Measurements from ENCODE around the gene OR12D1. TPM values are rescaled to one million over a fixed set of nuclear protein-coding genes. Genes with fewer than 3 reads are reported as not detected.

The OR12D1 gene
- total and polyA plus RNA-seq, 2 of the 4 experiments (the other 2 are of a cell fraction) = not detected

- Histone ChIP-seq H4K20me1 (ENCODE audit: insufficient read depth, low read length) (no peaks in the 10 kb centered on the region), H2AK5ac (ENCODE audit: low read depth, low read length) (no peak overlapping the region), H3K23ac (ENCODE audit: low read depth, low read length) (no peak overlapping the region), H3K9me3 (ENCODE audit: control insufficient read depth, insufficient read depth, low read length) (peaks cover 14% of the 10 kb centered on the region), H3K4me2 (ENCODE audit: low read depth, low read length) (no peak overlapping the region), H3K4ac (ENCODE audit: low read depth, low read length) (no peak overlapping the region), H2BK15ac (ENCODE audit: low read depth, low read length) (no peak overlapping the region), H3K27me3 (ENCODE audit: control insufficient read depth, insufficient read depth, low read length) (no peaks in the 10 kb centered on the region), H4K5ac (ENCODE audit: low read depth, low read length) (no peak overlapping the region), H3K79me1 (ENCODE audit: low read depth in 1 of 2, low read length in 2 of 2) (no peaks in the 10 kb centered on the region), H2AFZ (replicated peaks; ENCODE audit: low read length, poor library complexity) (no peak overlapping the region), H3K36me3 (ENCODE audit: control insufficient read depth, insufficient read depth, low read length) (no peaks in the 10 kb centered on the region), H4K91ac (ENCODE audit: insufficient read depth, low read depth, low read length) (no peak overlapping the region), H4K8ac (ENCODE audit: low read depth in 2 of 2, low read length in 2 of 2) (no peak overlapping the region), H3K27ac (ENCODE audit: insufficient read depth, low read length) (no peak overlapping the region), H3K9me1 (ENCODE audit: insufficient read depth, low read length) (no peaks in the 10 kb centered on the region), H2BK120ac (ENCODE audit: low read depth, low read length) (no peak overlapping the region), H3K4me3 (ENCODE audit: insufficient read depth, low read depth, low read length) (no peak overlapping the region), H3K56ac (ENCODE audit: extremely low read depth, insufficient read depth, low read length) (no peak overlapping the region), H2AK9ac (replicated peaks; ENCODE audit: low read depth, low read length, poor library complexity) (no peak overlapping the region), H2BK20ac (ENCODE audit: low read depth, low read length) (no peak overlapping the region), H2BK5ac (ENCODE audit: low read depth, low read length, poor library complexity, severe bottlenecking) (no peak overlapping the region), H3K18ac (ENCODE audit: low read depth, low read length) (no peak overlapping the region), H3K4me1 (ENCODE audit: control insufficient read depth, insufficient read depth, low read length) (no peaks in the 10 kb centered on the region), H3K9ac (ENCODE audit: low read depth, low read length) (no peak overlapping the region), H3K14ac (replicated peaks; ENCODE audit: low read depth, low read length) (no peak overlapping the region)
- no CpG with 5 or more reads among the region's 2 CpGs for WGBS, 2 experiments (ENCODE audit: extremely low coverage in 2 of 2, insufficient read length in 1 of 2)
- no peak for ATAC-seq (ENCODE audit: low read depth)
- DNase-seq = no peak
- intact Hi-C loops (cut with micrococcal nuclease) = no loop called here
- no peak for TF ChIP-seq RCOR1 (IDR thresholded peaks at IDR 0.05; ENCODE audit: insufficient replicate concordance, low read length)
- TF ChIP-seq RFX5 (IDR thresholded peaks at IDR 0.05; ENCODE audit: low read depth, low read length) = no peak
- TF ChIP-seq CHD1 (IDR thresholded peaks at IDR 0.05; ENCODE audit: low read depth, low read length) = no peak
- no peak for TF ChIP-seq SMC3 (IDR thresholded peaks at IDR 0.05; ENCODE audit: low read depth, low read length)
- TF ChIP-seq, protein P1, sequence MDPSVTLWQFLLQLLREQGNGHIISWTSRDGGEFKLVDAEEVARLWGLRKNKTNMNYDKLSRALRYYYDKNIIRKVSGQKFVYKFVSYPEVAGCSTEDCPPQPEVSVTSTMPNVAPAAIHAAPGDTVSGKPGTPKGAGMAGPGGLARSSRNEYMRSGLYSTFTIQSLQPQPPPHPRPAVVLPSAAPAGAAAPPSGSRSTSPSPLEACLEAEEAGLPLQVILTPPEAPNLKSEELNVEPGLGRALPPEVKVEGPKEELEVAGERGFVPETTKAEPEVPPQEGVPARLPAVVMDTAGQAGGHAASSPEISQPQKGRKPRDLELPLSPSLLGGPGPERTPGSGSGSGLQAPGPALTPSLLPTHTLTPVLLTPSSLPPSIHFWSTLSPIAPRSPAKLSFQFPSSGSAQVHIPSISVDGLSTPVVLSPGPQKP (IDR thresholded peaks at IDR 0.05; ENCODE audit: borderline replicate concordance, low read depth, low read length) = no peak
- no peak for TF ChIP-seq RAD21 (IDR thresholded peaks at IDR 0.05; ENCODE audit: low read length)
- TF ChIP-seq MXI1 (IDR thresholded peaks at IDR 0.05; ENCODE audit: borderline replicate concordance, low read depth, low read length) = no peak
- no peak for TF ChIP-seq FOS (IDR thresholded peaks at IDR 0.05; ENCODE audit: low read depth, low read length)
- TF ChIP-seq NFE2L2 (IDR thresholded peaks at IDR 0.05; ENCODE audit: low read depth, low read length) = no peak
- in situ Hi-C loops (cut with MboI; ENCODE audit: low sequenced_read_pairs) = no loop called here
- POLR2A ChIA-PET (ENCODE audit: unreplicated experiment) = no interaction called here
- CTCF ChIA-PET = no interaction called here
- no TSS peak for BruUV-seq (replicated peaks)
- dilution Hi-C loops (cut with HindIII; ENCODE audit: low sequenced_read_pairs, unreplicated experiment) = no loop called here
Observed at GRCh38 chr6:29465279-29465678, 50.6 kb downstream of the OR12D1 start.

All from IMR-90 (cell line).